ENCODE measurements around the gene DNPEP. TPM values are rescaled to one million over a fixed set of nuclear protein-coding genes. Genes with fewer than 3 reads are reported as not detected.

Gene DNPEP
- total RNA-seq, 1 donor from 2014 or later = 49.6 TPM

DNA sequence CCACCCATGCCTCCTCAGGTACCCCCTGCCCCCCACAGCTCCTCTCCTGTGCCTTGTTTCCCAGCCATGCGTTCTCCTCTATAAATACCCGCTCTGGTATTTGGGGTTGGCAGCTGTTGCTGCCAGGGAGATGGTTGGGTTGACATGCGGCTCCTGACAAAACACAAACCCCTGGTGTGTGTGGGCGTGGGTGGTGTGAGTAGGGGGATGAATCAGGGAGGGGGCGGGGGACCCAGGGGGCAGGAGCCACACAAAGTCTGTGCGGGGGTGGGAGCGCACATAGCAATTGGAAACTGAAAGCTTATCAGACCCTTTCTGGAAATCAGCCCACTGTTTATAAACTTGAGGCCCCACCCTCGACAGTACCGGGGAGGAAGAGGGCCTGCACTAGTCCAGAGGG is 29.7 kb upstream of the DNPEP start:
- TF ChIP-seq, protein P1, sequence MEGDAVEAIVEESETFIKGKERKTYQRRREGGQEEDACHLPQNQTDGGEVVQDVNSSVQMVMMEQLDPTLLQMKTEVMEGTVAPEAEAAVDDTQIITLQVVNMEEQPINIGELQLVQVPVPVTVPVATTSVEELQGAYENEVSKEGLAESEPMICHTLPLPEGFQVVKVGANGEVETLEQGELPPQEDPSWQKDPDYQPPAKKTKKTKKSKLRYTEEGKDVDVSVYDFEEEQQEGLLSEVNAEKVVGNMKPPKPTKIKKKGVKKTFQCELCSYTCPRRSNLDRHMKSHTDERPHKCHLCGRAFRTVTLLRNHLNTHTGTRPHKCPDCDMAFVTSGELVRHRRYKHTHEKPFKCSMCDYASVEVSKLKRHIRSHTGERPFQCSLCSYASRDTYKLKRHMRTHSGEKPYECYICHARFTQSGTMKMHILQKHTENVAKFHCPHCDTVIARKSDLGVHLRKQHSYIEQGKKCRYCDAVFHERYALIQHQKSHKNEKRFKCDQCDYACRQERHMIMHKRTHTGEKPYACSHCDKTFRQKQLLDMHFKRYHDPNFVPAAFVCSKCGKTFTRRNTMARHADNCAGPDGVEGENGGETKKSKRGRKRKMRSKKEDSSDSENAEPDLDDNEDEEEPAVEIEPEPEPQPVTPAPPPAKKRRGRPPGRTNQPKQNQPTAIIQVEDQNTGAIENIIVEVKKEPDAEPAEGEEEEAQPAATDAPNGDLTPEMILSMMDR (IDR thresholded peaks at IDR 0.05; ENCODE audit: unreplicated experiment) = no peak
- no peaks in the 10 kb centered on the region for H3K9me3 Mint-ChIP-seq (ENCODE audit: unreplicated experiment)
- H3K27ac Mint-ChIP-seq (ENCODE audit: unreplicated experiment) = no peak overlapping the region
- H3K36me3 Mint-ChIP-seq (ENCODE audit: low read depth, unreplicated experiment) = no peaks in the 10 kb centered on the region
- no peak overlapping the region for H3K4me3 Mint-ChIP-seq (ENCODE audit: unreplicated experiment)
- H3K4me1 Mint-ChIP-seq (ENCODE audit: unreplicated experiment) = no peaks in the 10 kb centered on the region
- peaks cover 6% of the 10 kb centered on the region for H3K27me3 Mint-ChIP-seq (ENCODE audit: unreplicated experiment)
- DNase-seq (ENCODE audit: low spot score) = no peak

DNA sequence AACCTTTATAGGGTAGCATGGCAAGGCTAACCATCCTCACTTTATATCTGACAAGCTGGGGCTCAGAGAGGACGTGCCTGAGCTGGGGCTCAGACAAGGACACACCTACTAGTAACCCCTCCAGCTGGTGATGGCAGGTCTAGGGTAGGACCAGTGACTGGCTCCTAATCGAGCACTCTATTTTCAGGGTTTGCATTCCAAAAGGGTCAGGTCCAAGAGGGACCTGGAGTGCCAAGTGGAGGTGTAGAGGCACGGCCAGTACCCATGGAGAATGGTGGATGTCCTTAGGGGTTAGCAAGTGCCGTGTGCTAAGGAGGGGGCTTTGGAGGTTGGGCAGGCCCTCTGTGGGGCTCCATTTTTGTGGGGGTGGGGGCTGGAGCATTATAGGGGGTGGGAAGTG is 29.2 kb upstream of the DNPEP start:
- no peaks in the 10 kb centered on the region for H3K4me1 Mint-ChIP-seq (ENCODE audit: unreplicated experiment)
- no peaks in the 10 kb centered on the region for H3K36me3 Mint-ChIP-seq (ENCODE audit: low read depth, unreplicated experiment)
- no peak overlapping the region for H3K4me3 Mint-ChIP-seq (ENCODE audit: unreplicated experiment)
- peaks cover 6% of the 10 kb centered on the region for H3K27me3 Mint-ChIP-seq (ENCODE audit: unreplicated experiment)
- TF ChIP-seq, protein P1 (IDR thresholded peaks at IDR 0.05; ENCODE audit: unreplicated experiment) = no peak
- no peak for DNase-seq (ENCODE audit: low spot score)
- H3K27ac Mint-ChIP-seq (ENCODE audit: unreplicated experiment) = no peak overlapping the region
- H3K9me3 Mint-ChIP-seq (ENCODE audit: unreplicated experiment) = no peaks in the 10 kb centered on the region

DNA sequence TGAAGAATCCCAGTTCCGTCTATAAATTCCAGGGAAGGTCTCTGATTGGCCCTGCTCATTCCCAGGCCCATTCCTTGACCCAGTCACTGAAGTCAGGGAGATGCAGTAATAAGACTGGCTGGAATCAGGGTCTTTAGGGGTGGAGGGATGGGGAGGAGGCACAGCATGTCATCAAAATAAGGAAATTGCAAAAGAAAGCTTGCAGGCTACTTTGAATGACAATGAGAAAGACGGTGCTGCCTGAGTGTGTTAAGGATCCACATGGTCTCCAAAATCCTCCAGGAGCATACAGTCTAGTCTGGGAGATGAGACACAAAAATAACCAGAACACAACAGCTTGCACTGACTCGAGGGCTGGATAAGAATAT is 28.5 kb upstream of the DNPEP start:
- TF ChIP-seq, protein P1 (IDR thresholded peaks at IDR 0.05; ENCODE audit: unreplicated experiment) = no peak
- Mint-ChIP-seq H3K4me1 (ENCODE audit: unreplicated experiment) (no peaks in the 10 kb centered on the region), H3K27me3 (ENCODE audit: unreplicated experiment) (peaks cover 6% of the 10 kb centered on the region), H3K9me3 (ENCODE audit: unreplicated experiment) (no peaks in the 10 kb centered on the region), H3K4me3 (ENCODE audit: unreplicated experiment) (no peak overlapping the region), H3K27ac (ENCODE audit: unreplicated experiment) (no peak overlapping the region), H3K36me3 (ENCODE audit: low read depth, unreplicated experiment) (no peaks in the 10 kb centered on the region)
- no peak for DNase-seq (ENCODE audit: low spot score)

DNA sequence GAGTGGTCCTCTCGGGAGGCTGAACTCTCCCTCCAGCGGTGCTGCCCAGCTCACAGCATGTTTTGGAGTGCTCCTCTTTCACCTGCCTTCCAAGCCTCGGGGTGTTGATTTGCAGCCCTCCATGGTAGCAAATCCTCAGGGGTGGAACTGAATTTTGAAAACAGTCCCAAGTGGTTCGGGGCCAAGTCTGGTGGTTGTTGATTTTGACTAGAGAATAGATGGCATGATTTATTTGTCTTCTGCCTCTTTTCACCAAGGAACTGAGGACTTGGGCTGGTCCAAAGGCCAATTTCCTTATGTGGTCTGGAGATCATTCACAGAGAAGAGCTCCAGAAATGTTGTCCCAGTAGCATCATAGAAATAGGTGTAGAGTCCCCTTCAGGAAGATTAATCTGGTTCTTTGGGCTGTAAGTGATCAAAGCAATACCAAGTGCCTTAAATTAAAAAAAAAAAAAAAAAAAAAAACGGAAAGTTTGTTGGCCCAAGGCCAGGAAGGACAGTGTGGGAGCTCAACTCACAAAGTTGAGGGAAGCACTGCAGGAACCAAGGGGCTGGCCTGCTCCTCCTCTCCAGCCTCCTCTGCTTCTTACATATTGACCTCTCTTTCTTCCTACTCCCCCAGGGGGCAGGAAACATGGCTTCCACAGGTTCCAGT is 28.0 kb upstream of the DNPEP start:
- TF ChIP-seq, protein P1 (IDR thresholded peaks at IDR 0.05; ENCODE audit: unreplicated experiment) = no peak
- Mint-ChIP-seq H3K36me3 (ENCODE audit: low read depth, unreplicated experiment) (no peaks in the 10 kb centered on the region), H3K27ac (ENCODE audit: unreplicated experiment) (no peak overlapping the region), H3K9me3 (ENCODE audit: unreplicated experiment) (no peaks in the 10 kb centered on the region), H3K27me3 (ENCODE audit: unreplicated experiment) (peaks cover 6% of the 10 kb centered on the region), H3K4me1 (ENCODE audit: unreplicated experiment) (no peaks in the 10 kb centered on the region), H3K4me3 (ENCODE audit: unreplicated experiment) (no peak overlapping the region)
- no peak for DNase-seq (ENCODE audit: low spot score)

DNA sequence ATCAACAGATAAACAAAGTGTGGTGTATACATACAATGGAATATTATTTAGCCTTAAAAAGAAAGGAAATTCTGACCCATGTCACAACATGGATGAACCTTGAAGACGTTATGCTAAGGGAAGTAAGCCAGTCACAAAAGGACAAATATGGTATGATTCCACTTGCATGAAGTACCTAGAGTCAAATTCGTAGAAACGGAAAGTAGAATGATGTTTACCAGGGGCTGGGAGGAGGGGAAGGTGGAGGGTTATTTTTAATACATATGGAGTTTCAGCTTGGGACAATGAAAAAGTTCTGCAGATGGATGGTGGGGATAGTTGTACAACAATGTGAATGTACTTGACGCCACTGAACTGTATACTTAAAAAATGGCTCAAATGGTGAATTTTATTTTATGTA is 27.1 kb upstream of the DNPEP start:
- Mint-ChIP-seq H3K4me1 (ENCODE audit: unreplicated experiment) (no peaks in the 10 kb centered on the region), H3K4me3 (ENCODE audit: unreplicated experiment) (no peak overlapping the region), H3K27me3 (ENCODE audit: unreplicated experiment) (peaks cover 3% of the 10 kb centered on the region), H3K9me3 (ENCODE audit: unreplicated experiment) (no peaks in the 10 kb centered on the region), H3K36me3 (ENCODE audit: low read depth, unreplicated experiment) (no peaks in the 10 kb centered on the region), H3K27ac (ENCODE audit: unreplicated experiment) (no peak overlapping the region)
- DNase-seq (ENCODE audit: low spot score) = no peak
- TF ChIP-seq, protein P1 (IDR thresholded peaks at IDR 0.05; ENCODE audit: unreplicated experiment) = no peak

All from endothelial cell (in vitro differentiated cells).